Measurements from ENCODE around the gene CREBRF. TPM values are rescaled to one million over a fixed set of nuclear protein-coding genes. Genes with fewer than 3 reads are reported as not detected.
A peak's percentile ranks its signal among the peaks of the same experiment; 100 is the strongest.

CREBRF gene
- total and polyA plus RNA-seq, 9 of the 15 experiments (the other 6 are each of a cell fraction or from before 2014, with no cell fraction given) = 1.1 to 4.9 (median 2.9) TPM

GRCh38 chr5:173099461-173099860, 43.3 kb downstream of the CREBRF start:
- no peak for ATAC-seq
- TF ChIP-seq ARID2 (IDR thresholded peaks at IDR 0.05) (no peak), CHD1 (IDR thresholded peaks at IDR 0.05; ENCODE audit: low read length) (no peak)
- TF ChIP-seq, protein P1, sequence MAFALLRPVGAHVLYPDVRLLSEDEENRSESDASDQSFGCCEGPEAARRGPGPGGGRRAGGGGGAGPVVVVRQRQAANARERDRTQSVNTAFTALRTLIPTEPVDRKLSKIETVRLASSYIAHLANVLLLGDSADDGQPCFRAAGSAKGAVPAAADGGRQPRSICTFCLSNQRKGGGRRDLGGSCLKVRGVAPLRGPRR (CRISPR knock-in tag; IDR thresholded peaks at IDR 0.05) = no peak
- intact Hi-C loops (cut with micrococcal nuclease) (no loop called here), in situ Hi-C loops (cut with MboI) (no loop called here)
- POLR2A ChIA-PET = no interaction called here
- Histone ChIP-seq H3K9me1 (ENCODE audit: control insufficient read depth, insufficient read depth, low read length) (no peaks in the 10 kb centered on the region), H3K9me3 (replicated peaks; ENCODE audit: control insufficient read depth, insufficient read depth, low read depth, low read length) (no peaks in the 10 kb centered on the region; the same call in 1 of the 2 replicates), H3K4me3 (no peak overlapping the region), H3K27ac (ENCODE audit: extremely low read depth, low read depth, low read length) (no peak overlapping the region), H3K4me1 (replicated peaks in 1 of 2; ENCODE audit: control insufficient read depth in 2 of 2, insufficient read depth in 2 of 2, low read length in 2 of 2) (no peaks in the 10 kb centered on the region), H3K4me2 (ENCODE audit: insufficient read depth, low read length) (no peak overlapping the region), H3K9ac (ENCODE audit: insufficient read depth in 1 of 2, low read depth in 2 of 2, low read length in 2 of 2) (no peak overlapping the region), H3K36me3 (ENCODE audit: control insufficient read depth, insufficient read depth, low read length) (no peaks in the 10 kb centered on the region), H3K79me2 (ENCODE audit: control insufficient read depth, insufficient read depth, low read length) (no peaks in the 10 kb centered on the region), H3K27me3 (ENCODE audit: control insufficient read depth in 2 of 2, insufficient read depth in 2 of 2, low read length in 2 of 2) (no peaks in the 10 kb centered on the region), H4K20me1 (replicated peaks; ENCODE audit: control insufficient read depth, insufficient read depth, low read length) (no peaks in the 10 kb centered on the region), H2AFZ (ENCODE audit: low read depth, low read length) (no peak overlapping the region)
- CTCF ChIA-PET (ENCODE audit: low intra/inter-chr PET ratio) = no interaction called here
- BruUV-seq (replicated peaks) = no TSS peak
- FAIRE-seq = no peak
- 39% methylated on average over 1 of the region's 1 CpG for WGBS (ENCODE audit: insufficient coverage, low coverage, missing lambda C conversion rate)
- no peak for DNase-seq (ENCODE audit: extremely low read depth in 1 of 4, low spot score in 3 of 4)

DNA sequence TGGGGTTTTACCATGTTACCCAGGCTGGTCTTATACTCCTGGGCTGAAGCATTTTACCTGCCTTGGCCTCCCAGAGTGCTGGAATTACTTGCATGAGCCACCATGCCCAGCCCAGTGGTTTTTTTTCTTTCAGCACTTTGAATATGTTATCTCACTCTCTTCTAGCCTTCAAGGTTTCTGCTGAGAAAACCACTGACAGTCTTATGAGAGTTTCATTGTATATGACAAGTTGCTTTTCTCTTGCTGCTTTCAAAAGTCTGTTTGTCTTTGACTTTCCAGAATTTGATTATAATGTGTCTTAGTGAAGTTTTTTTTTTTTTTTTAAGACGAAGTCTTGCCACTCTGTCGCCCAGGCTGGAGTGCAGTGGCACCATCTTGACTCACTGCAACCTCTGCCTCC, 45.1 kb downstream of the CREBRF start:
- no peak for FAIRE-seq
- no TSS peak for BruUV-seq (replicated peaks)
- in situ Hi-C loops (cut with MboI) = no loop called here

More for the DNA sequence above, 45.1 kb downstream of the CREBRF start:
- CTCF ChIA-PET (ENCODE audit: low intra/inter-chr PET ratio) = no interaction called here
- H3K27me3 ChIP-seq (ENCODE audit: control insufficient read depth in 2 of 2, insufficient read depth in 2 of 2, low read length in 2 of 2) = no peaks in the 10 kb centered on the region
- TF ChIP-seq CBX3 (IDR thresholded peaks at IDR 0.05; ENCODE audit: borderline replicate concordance in 1 of 2, low read length in 2 of 2) (peak in 1 of 2 experiments; percentile 75; a peak in 1 of 3 replicates), TRIM24 (IDR thresholded peaks at IDR 0.05) (0 out of 4 replicates have a peak, but pooled peaks of 1 of the 2 experiments have one; percentile 21), TRIM28 (IDR thresholded peaks at IDR 0.05) (peak; percentile 77; the same call in 1 of the 2 replicates), TAF9B (IDR thresholded peaks at IDR 0.05; ENCODE audit: partially characterized antibody) (no peak)
- no peak overlapping the region for H3K27ac ChIP-seq (ENCODE audit: extremely low read depth, low read depth, low read length)
- intact Hi-C loops (cut with micrococcal nuclease) = no loop called here
- POLR2A ChIA-PET = no interaction called here
- no peaks in the 10 kb centered on the region for H3K36me3 ChIP-seq (ENCODE audit: control insufficient read depth, insufficient read depth, low read length)
- no peaks in the 10 kb centered on the region for H3K9me1 ChIP-seq (ENCODE audit: control insufficient read depth, insufficient read depth, low read length)
- no peaks in the 10 kb centered on the region for H4K20me1 ChIP-seq (replicated peaks; ENCODE audit: control insufficient read depth, insufficient read depth, low read length)
- no peak overlapping the region for H3K4me3 ChIP-seq
- WGBS (ENCODE audit: insufficient coverage, low coverage, missing lambda C conversion rate) = 0% methylated on average over 2 of the region's 2 CpGs
- no peaks in the 10 kb centered on the region for H3K79me2 ChIP-seq (ENCODE audit: control insufficient read depth, insufficient read depth, low read length)
- no peaks in the 10 kb centered on the region for H3K4me1 ChIP-seq (replicated peaks in 1 of 2; ENCODE audit: control insufficient read depth in 2 of 2, insufficient read depth in 2 of 2, low read length in 2 of 2)
- DNase-seq (ENCODE audit: extremely low read depth in 1 of 4, low spot score in 3 of 4) = no peak
- H3K9me3 ChIP-seq (replicated peaks; ENCODE audit: control insufficient read depth, insufficient read depth, low read depth, low read length) = no peaks in the 10 kb centered on the region; the same call in 1 of the 2 replicates
- H3K9ac ChIP-seq (ENCODE audit: insufficient read depth in 1 of 2, low read depth in 2 of 2, low read length in 2 of 2) = no peak overlapping the region
- no peak for ATAC-seq
- no peak overlapping the region for H2AFZ ChIP-seq (ENCODE audit: low read depth, low read length)
- no peak overlapping the region for H3K4me2 ChIP-seq (ENCODE audit: insufficient read depth, low read length)
